Measurements from ENCODE around the gene CDYL.

The CDYL gene

DNA sequence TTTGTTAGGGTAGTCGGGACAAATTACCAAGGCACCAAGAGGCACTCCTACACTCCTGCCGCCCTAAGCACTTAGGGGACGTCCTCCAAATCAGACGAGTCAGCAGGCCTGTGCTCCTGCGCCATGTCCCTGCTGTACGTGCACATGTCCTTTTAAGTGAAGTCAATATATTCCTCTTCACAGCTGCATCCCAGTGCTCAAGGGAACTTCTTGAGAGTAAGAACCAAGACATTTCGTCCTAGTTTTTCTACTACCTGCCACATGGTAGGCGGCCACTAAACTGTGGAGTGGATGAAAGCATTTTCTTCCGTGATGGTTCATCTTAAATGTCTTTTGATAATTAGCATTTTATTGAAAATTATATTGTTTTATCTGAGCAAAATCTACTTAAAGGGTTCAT, 126.9 kb downstream of the CDYL start:
- no peaks in the 10 kb centered on the region for H4K20me1 ChIP-seq (ENCODE audit: low read depth, low read length)
- H3K9ac ChIP-seq (ENCODE audit: low read length), result no peak overlapping the region
- no peaks in the 10 kb centered on the region for H3K9me2 ChIP-seq (replicated peaks; ENCODE audit: insufficient read depth, low read length)
- no peaks in the 10 kb centered on the region for H3K79me2 ChIP-seq (ENCODE audit: insufficient read depth, low read length)
- H3K27ac ChIP-seq (ENCODE audit: low read depth, low read length), result no peak overlapping the region
- H3F3A ChIP-seq (ENCODE audit: insufficient read depth), result no peaks in the 10 kb centered on the region
- H3K36me3 ChIP-seq (ENCODE audit: low read length), result no peaks in the 10 kb centered on the region
- no peaks in the 10 kb centered on the region for H3K27me3 ChIP-seq (ENCODE audit: low read length)
- H2AFZ ChIP-seq (ENCODE audit: low read depth, low read length, severe bottlenecking), result no peak overlapping the region
- H3K4me3 ChIP-seq (ENCODE audit: insufficient read depth, low read length, poor library complexity, severe bottlenecking), result no peak overlapping the region
- H3K9me3 ChIP-seq (ENCODE audit: insufficient read depth, low read length), result no peaks in the 10 kb centered on the region
- TF ChIP-seq, protein P1, sequence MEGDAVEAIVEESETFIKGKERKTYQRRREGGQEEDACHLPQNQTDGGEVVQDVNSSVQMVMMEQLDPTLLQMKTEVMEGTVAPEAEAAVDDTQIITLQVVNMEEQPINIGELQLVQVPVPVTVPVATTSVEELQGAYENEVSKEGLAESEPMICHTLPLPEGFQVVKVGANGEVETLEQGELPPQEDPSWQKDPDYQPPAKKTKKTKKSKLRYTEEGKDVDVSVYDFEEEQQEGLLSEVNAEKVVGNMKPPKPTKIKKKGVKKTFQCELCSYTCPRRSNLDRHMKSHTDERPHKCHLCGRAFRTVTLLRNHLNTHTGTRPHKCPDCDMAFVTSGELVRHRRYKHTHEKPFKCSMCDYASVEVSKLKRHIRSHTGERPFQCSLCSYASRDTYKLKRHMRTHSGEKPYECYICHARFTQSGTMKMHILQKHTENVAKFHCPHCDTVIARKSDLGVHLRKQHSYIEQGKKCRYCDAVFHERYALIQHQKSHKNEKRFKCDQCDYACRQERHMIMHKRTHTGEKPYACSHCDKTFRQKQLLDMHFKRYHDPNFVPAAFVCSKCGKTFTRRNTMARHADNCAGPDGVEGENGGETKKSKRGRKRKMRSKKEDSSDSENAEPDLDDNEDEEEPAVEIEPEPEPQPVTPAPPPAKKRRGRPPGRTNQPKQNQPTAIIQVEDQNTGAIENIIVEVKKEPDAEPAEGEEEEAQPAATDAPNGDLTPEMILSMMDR (IDR thresholded peaks at IDR 0.05; ENCODE audit: insufficient read depth, low read length, poor library complexity, severe bottlenecking), result no peak
- TF ChIP-seq EZH2phosphoT487 (conservative IDR thresholded peaks at IDR 0.05; ENCODE audit: low read length), result no peak
- H3K4me2 ChIP-seq (ENCODE audit: low read depth, low read length, poor library complexity, severe bottlenecking), result no peak overlapping the region

DNA sequence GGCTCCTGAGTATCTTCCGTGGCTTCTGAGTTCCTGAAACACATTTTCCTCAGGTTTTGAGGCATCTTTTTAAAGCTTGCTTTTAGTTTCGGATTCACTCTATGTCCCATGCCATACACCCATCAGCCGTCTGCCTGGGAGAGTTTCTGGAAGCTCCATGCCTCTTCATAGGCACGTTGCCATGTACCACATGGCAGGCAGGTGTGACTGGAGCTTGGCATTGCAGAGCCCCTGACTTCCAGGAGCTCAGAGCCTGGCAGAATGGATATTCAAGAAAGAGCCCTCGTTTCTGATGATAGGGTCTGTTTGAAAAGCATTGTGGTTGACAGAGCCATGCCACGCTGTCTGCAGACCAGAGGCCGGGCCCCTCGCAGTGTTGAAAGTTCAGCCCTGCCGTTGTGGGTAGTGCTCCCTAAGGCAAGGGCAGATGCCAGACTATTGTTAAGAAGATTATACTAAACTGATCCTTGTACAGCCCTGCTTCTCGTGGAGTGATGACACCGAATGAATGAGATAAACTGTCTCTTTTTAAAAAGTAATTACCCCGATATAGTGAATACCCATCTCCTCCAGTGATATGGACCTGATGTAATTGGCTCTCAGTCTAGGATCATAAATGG, 127.7 kb downstream of the CDYL start:
- Histone ChIP-seq H3K4me2 (ENCODE audit: low read depth, low read length, poor library complexity, severe bottlenecking) (no peak overlapping the region), H2AFZ (ENCODE audit: low read depth, low read length, severe bottlenecking) (no peak overlapping the region), H3K27me3 (ENCODE audit: low read length) (no peaks in the 10 kb centered on the region), H3K9me2 (replicated peaks; ENCODE audit: insufficient read depth, low read length) (no peaks in the 10 kb centered on the region), H3K36me3 (ENCODE audit: low read length) (no peaks in the 10 kb centered on the region), H3K9ac (ENCODE audit: low read length) (no peak overlapping the region), H3K79me2 (ENCODE audit: insufficient read depth, low read length) (no peaks in the 10 kb centered on the region), H3K27ac (ENCODE audit: low read depth, low read length) (no peak overlapping the region), H4K20me1 (ENCODE audit: low read depth, low read length) (no peaks in the 10 kb centered on the region; the same call in 1 of the 2 replicates), H3K9me3 (ENCODE audit: insufficient read depth, low read length) (no peaks in the 10 kb centered on the region), H3F3A (ENCODE audit: insufficient read depth) (no peaks in the 10 kb centered on the region), H3K4me3 (ENCODE audit: insufficient read depth, low read length, poor library complexity, severe bottlenecking) (no peak overlapping the region)
- no peak for TF ChIP-seq EZH2phosphoT487 (conservative IDR thresholded peaks at IDR 0.05; ENCODE audit: low read length)
- TF ChIP-seq, protein P1 (IDR thresholded peaks at IDR 0.05; ENCODE audit: insufficient read depth, low read length, poor library complexity, severe bottlenecking), result no peak

DNA sequence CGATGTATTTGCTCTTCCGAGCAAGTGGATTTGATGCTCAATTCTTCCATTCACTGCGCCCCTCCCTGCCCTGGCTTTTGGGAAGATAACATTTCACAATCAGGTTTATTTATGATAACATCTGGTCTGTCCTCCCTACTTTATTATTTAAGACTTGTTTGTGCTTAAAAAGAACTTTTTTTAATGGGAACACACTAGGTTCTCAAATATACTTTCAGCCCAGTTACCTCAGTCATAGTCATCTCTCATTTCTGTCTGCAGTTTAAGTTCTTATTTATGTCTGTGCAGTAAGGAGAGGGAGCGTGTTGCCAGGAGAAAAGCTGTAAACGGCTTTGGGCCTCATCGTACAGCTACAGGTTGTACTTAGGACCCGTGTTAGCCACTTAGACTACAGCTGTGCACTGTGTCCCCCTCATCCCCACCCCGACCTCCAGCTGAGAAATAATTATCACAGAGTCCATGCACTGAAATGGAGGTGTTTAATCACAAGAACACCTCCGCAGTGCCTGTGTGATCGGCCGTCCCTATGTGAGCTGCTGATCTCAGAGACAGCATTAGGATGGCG, 128.3 kb downstream of the CDYL start:
- no peak overlapping the region for H3K9ac ChIP-seq (ENCODE audit: low read length)
- H3F3A ChIP-seq (ENCODE audit: insufficient read depth), result no peaks in the 10 kb centered on the region
- H3K9me3 ChIP-seq (ENCODE audit: insufficient read depth, low read length), result no peaks in the 10 kb centered on the region
- H3K4me2 ChIP-seq (ENCODE audit: low read depth, low read length, poor library complexity, severe bottlenecking), result no peak overlapping the region
- no peaks in the 10 kb centered on the region for H3K9me2 ChIP-seq (replicated peaks; ENCODE audit: insufficient read depth, low read length)
- TF ChIP-seq, protein P1 (IDR thresholded peaks at IDR 0.05; ENCODE audit: insufficient read depth, low read length, poor library complexity, severe bottlenecking), result no peak
- no peak for TF ChIP-seq EZH2phosphoT487 (conservative IDR thresholded peaks at IDR 0.05; ENCODE audit: low read length)
- H2AFZ ChIP-seq (ENCODE audit: low read depth, low read length, severe bottlenecking), result no peak overlapping the region
- no peaks in the 10 kb centered on the region for H3K27me3 ChIP-seq (ENCODE audit: low read length)
- H3K36me3 ChIP-seq (ENCODE audit: low read length), result no peaks in the 10 kb centered on the region
- no peaks in the 10 kb centered on the region for H3K79me2 ChIP-seq (ENCODE audit: insufficient read depth, low read length)
- H3K27ac ChIP-seq (ENCODE audit: low read depth, low read length), result no peak overlapping the region
- H3K4me3 ChIP-seq (ENCODE audit: insufficient read depth, low read length, poor library complexity, severe bottlenecking), result no peak overlapping the region
- no peaks in the 10 kb centered on the region; the same call in 1 of the 2 replicates for H4K20me1 ChIP-seq (ENCODE audit: low read depth, low read length)

Data from SU-DHL-6 (cell line).